Smooth muscle cell (in vitro differentiated cells): ENCODE results near the gene CDR2L. TPM values are rescaled to one million over a fixed set of nuclear protein-coding genes. Genes with fewer than 3 reads are reported as not detected.

Experiments used
- DNase-seq: peaks from one replicate; lab custom pipeline; 2025; ENCODE audit not compliant: unreplicated experiment; lab: John Stamatoyannopoulos, UW
- H2AFZ ChIP-seq: fragments of 200-600 bp; sonication (generic); 2 replicates; pipeline ENCODE4 v1.6.0; 2016; ENCODE audit warnings: antibody characterized with exemption, low read depth, mild to moderate bottlenecking
- H3F3A ChIP-seq: fragments of 200-600 bp; sonication (generic); 2 replicates; pipeline ENCODE4 v1.6.0; 2017; ENCODE audit warnings: antibody characterized with exemption, low read depth
- H3K27ac ChIP-seq: fragments of 200-600 bp; sonication (generic); 2 replicates; pipeline ENCODE4 v1.5.1; 2016; ENCODE audit warnings: low read depth, mild to moderate bottlenecking
- H3K27me3 ChIP-seq: fragments of 200-600 bp; sonication (generic); 2 replicates; pipeline ENCODE4 v1.6.1; 2016; ENCODE audit warnings: low read depth, mild to moderate bottlenecking
- H3K36me3 ChIP-seq: fragments of 200-600 bp; sonication (generic); 2 replicates; pipeline ENCODE4 v1.5.1; 2016; ENCODE audit warnings: low read depth
- H3K4me1 ChIP-seq: fragments of 200-600 bp; sonication (generic); 2 replicates; pipeline ENCODE4 v1.5.1; 2016; ENCODE audit warnings: low read depth
- H3K4me2 ChIP-seq: fragments of 200-600 bp; sonication (generic); 2 replicates; pipeline ENCODE4 v1.6.0; 2016; ENCODE audit warnings: mild to moderate bottlenecking
- H3K4me3 ChIP-seq: fragments of 200-600 bp; sonication (generic); 2 replicates; pipeline ENCODE4 v1.5.1; 2016; ENCODE audit warnings: mild to moderate bottlenecking
- H3K79me2 ChIP-seq: fragments of 200-600 bp; sonication (generic); 2 replicates; pipeline ENCODE4 v1.6.0; 2016; ENCODE audit warnings: low read depth, mild to moderate bottlenecking
- H3K9ac ChIP-seq: fragments of 200-600 bp; sonication (generic); 2 replicates; pipeline ENCODE4 v1.6.0; 2016; ENCODE audit warnings: low read depth
- H3K9me3 ChIP-seq: fragments of 200-600 bp; sonication (generic); replicated peaks from 2 replicates; pipeline ENCODE4 v1.5.1; 2016; ENCODE audit warnings: low read depth
- H4K20me1 ChIP-seq: fragments of 200-600 bp; sonication (generic); 2 replicates; pipeline ENCODE4 v1.6.0; 2016; ENCODE audit warnings: low read depth
- CTCF ChIP-seq: fragments of 200-600 bp; sonication (generic); IDR thresholded peaks from 2 replicates; pipeline ENCODE4 v1.5.1; 2017; ENCODE audit warnings: borderline replicate concordance, mild to moderate bottlenecking, antibody characterized with exemption; ENCODE audit not compliant: insufficient read depth, poor library complexity, severe bottlenecking
- WGBS: methylation state at CpG from one replicate; pipeline ENCODE4 v1.1.7; 2016; ENCODE audit warnings: low lambda C conversion rate; 5-methylcytosine and 5-hydroxymethylcytosine counted together
- polyA plus RNA-seq: library from polyadenylated mRNA; unstranded; fragments of >200 nt; fragmentation: Nextera tagmentation; extraction: Ambion mirVana; gene quantifications from 2 replicates; pipeline ENCODE4 v1.2.1, GENCODE V29; 2016
- total RNA-seq: library from RNA; depleted of rRNA; stranded (reverse); fragments of >200 nt; gene quantifications from 2 replicates; pipeline ENCODE4 v1.2.3, GENCODE V29; 2014

The CDR2L gene
- total and polyA plus RNA-seq, 2 experiments from 2014 or later: 37.8 to 40.7 TPM

GRCh38 chr17:75033346-75034235, 46.2 kb downstream of the CDR2L start:
- Histone ChIP-seq H3K27ac (peak overlapping the region; percentile 87), H3F3A (peaks cover 13% of the 10 kb centered on the region), H4K20me1 (no peaks in the 10 kb centered on the region), H3K9ac (peak overlapping the region; percentile 21), H3K4me3 (peak overlapping the region; percentile 69), H3K36me3 (no peaks in the 10 kb centered on the region), H3K4me2 (peak overlapping the region; percentile 82), H3K4me1 (no peaks in the 10 kb centered on the region), H2AFZ (peak overlapping the region; percentile 63), H3K27me3 (no peaks in the 10 kb centered on the region), H3K9me3 (no peaks in the 10 kb centered on the region), H3K79me2 (no peaks in the 10 kb centered on the region)
- under 1% methylated on average over 36 of the region's 36 CpGs for WGBS
- peak; percentile 87 for DNase-seq
- no peak for TF ChIP-seq CTCF

GRCh38 chr17:75034236-75034908, 46.9 kb downstream of the CDR2L start:
- Histone ChIP-seq H4K20me1 (no peaks in the 10 kb centered on the region), H3F3A (peaks cover 13% of the 10 kb centered on the region), H3K36me3 (no peaks in the 10 kb centered on the region), H3K79me2 (no peaks in the 10 kb centered on the region), H3K4me2 (peak overlapping the region; percentile 82), H3K27ac (peak overlapping the region; percentile 87), H2AFZ (peak overlapping the region; percentile 67), H3K27me3 (no peaks in the 10 kb centered on the region), H3K4me3 (peak overlapping the region; percentile 69), H3K9me3 (no peaks in the 10 kb centered on the region), H3K9ac (peak overlapping the region; percentile 72), H3K4me1 (no peaks in the 10 kb centered on the region)
- no peak for TF ChIP-seq CTCF
- peak; percentile 73 for DNase-seq
- WGBS: 1% methylated on average over 43 of the region's 43 CpGs

- Histone ChIP-seq H3K79me2 (no peaks in the 10 kb centered on the region), H3K27ac (no peak overlapping the region), H3K4me2 (no peak overlapping the region), H3K9ac (no peak overlapping the region), H3K9me3 (no peaks in the 10 kb centered on the region), H4K20me1 (no peaks in the 10 kb centered on the region), H3K27me3 (no peaks in the 10 kb centered on the region), H3F3A (peaks cover 13% of the 10 kb centered on the region), H3K4me1 (no peaks in the 10 kb centered on the region), H3K4me3 (no peak overlapping the region), H2AFZ (no peak overlapping the region), H3K36me3 (peaks cover 7% of the 10 kb centered on the region)
- DNase-seq: no peak
- WGBS: 92% methylated on average over 27 of the region's 27 CpGs
- TF ChIP-seq CTCF: no peak
Observed at GRCh38 chr17:75036643-75037268, 49.3 kb downstream of the CDR2L start.
